GM19324 (cell line): ENCODE results near the gene PAQR9.

Experiments used
- ATAC-seq: cut with Tn5 transposase; IDR thresholded peaks from one replicate; pipeline ENCODE4 v1.9.1; 2021; ENCODE audit warnings: mild to moderate bottlenecking, moderate library complexity; ENCODE audit not compliant: unreplicated experiment, low FRiP score

Gene PAQR9

DNA sequence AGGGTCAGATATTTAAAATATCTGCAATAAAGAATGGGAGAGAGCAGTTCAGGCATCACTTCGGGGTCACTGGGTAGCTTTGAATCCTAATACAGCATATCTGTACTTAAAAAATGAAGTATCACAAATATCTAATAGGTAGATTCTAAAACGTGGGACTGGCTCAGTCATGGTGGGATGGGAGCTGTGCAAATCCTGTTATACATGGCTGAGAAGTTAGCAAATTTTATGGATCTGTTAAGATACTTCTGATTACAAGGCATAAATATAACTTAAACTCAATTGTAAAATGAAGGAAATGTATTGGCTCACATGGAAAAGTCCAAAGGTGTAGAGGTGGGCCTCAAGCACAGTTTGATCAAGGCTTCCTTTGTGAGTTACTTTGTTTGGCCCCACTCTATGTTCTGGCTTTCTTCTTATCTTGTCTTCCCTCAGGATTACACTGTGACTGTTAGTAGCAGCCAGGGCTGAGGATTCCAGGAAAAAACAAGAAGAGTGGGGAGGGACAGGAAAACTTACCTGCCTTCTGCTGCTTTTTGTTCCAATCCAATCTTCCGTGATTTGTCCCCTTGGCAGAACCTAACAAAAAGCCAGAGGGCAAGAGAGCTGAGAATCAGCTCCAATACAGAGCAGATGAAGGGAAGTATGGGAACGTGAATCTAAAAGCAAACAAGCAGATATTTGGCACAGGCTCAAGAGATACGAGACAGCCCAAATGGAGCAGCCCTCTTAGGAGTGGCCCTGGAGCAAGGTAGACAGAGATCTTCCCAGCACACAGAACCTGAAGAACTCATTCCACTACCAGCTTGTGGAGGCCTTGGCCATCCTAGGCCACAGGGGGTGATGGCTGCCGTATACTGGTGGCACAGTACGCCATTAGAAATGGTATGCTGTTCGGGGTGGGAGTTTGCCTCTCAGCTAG is 10.9 kb downstream of the PAQR9 start:
- ATAC-seq: no peak

- ATAC-seq: no peak
Observed at GRCh38 chr3:142951794-142952193, 11.7 kb downstream of the PAQR9 start.

- no peak for ATAC-seq
Observed at GRCh38 chr3:142950972-142951371, 12.5 kb downstream of the PAQR9 start.

DNA sequence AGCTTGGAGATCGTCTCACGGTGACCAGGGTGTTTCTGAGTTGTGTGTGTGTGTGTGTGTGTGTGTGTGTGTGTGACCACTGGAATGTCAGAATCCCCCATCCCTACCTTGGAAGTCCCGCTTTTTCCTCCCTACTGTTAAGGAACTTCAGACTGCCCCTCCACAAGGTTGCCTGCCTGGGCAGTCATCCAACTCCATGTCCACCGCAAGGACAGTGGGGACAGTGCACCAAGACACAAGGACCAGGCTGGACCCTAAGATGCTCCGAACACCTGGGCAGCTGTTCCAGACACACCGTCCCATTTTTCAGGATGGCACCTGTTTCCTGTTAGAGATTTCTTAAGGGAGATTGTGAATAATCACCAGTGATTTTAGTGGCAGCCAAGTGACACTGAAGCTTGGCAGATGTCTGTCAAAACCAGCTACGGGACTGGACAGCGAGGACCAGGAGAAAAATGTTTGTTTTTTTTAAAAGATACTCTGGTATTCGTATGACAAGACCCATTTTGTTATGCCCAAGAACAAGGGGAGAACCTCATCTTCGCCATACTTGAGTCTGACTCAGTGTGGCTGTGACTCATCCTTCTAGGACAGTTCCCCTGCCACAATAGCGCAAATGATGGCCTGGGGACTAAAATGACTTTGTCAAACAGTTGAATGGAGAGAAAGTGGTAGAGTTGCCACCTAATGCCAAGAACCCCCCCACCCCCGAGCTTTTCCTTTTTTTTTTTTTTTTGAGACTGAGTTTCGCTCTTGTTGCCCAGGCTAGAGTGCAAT is 15.5 kb downstream of the PAQR9 start:
- ATAC-seq: no peak

DNA sequence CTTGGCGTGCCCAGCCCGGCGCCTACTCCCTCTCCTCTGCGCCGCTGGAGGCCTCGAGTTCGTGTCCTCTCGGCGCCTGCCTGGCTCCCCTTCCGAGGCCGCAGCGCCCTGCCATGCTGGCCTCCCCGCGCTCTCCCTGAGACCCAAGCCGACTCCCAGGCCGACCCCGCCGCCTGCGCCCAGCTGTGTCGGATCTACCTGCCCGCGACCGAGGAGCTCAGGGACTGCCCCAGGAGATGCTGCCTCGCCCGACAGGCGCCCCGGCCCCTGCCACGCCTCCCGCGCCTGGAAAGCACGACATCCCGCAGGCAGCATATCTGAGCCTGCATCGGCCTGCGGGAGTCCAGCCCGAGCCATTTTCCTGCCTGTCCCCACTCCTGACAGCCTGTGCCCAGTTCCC is 16.1 kb downstream of the PAQR9 start:
- no peak for ATAC-seq

DNA sequence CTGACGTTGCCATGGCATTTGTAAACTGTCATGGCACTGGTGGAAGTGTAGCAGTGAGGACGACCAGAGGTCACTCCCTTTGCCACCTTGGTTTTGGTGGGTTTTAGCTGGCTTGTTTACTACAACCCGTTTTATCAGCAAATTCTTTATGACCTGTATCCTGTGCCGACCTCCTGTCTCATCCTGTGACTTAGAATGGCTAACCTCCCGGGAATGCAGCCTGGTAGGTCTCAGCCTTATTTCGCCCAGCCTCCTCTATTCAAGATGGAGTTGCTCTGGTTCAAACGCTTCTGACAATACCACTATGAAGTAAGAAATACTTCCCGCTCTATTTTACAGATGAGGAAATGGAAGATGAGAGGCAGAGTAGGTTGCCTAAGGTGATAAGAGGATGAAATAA is 16.6 kb downstream of the PAQR9 start:
- ATAC-seq: no peak

- ATAC-seq: peak; percentile 24
Observed at GRCh38 chr3:142945023-142945422, 18.5 kb downstream of the PAQR9 start.

DNA sequence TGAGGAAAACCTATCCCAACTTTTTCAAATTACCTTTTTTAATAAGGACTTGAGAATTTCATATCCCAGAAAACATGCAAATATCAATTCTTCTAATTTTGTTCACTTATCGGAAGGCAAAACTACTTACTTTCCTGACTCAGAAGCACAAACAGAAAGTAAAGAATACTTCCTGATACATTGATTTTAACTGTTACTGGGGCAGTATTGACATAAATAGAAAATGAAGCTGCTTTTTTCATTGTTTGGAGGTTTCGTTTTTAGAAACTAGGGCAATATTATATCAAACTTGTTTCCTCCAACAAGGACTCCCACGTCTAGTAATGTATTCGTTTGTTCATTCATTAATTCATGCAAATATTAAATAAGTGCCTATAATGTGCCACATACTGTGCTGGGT is 19.1 kb downstream of the PAQR9 start:
- peak; percentile 62 for ATAC-seq

DNA sequence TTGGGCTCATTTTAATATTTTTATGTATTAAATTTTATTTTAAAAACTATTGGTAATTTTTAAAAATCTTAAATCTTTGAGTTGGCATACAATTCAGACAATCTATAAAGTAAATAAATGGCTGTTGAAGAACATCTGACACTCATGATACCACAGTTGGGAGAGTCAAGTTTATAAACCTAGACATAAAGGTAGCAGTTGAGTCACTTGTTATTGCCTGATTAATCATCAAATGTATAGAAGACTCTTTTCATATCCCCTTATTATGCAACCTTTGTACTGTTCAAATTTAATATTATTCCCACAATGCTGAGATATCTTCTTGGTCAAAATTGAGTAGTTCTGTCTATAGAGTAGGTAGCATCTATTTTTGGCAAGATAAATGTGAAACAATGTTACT is 19.6 kb downstream of the PAQR9 start:
- ATAC-seq: no peak

DNA sequence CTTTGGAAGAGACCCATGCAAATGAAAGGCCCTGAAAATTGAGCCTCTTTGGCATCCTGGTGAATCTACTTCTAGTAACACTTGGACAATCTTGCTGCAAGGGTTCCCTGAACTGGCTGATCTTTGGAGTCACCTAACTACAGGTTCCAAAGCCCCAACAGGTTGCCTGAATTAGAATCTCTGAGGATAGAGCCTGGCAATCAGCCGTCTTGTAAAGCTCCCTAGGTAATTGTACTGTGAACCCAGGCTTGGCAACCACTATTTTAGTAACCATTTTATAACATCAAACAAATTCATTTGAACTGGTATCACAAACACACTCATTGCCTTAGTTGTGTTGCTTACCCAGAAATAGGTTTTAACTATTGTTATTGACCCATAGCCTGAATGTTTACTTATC is 20.1 kb downstream of the PAQR9 start:
- no peak for ATAC-seq

GRCh38 chr3:142941373-142942123 is 21.9 kb downstream of the PAQR9 start:
- ATAC-seq: no peak

GRCh38 chr3:142940472-142940871 is 23.0 kb downstream of the PAQR9 start:
- ATAC-seq: no peak

GRCh38 chr3:142940000-142940399 is 23.5 kb downstream of the PAQR9 start:
- no peak for ATAC-seq

- ATAC-seq: no peak
Observed at GRCh38 chr3:142935963-142936362, 27.5 kb downstream of the PAQR9 start.

- no peak for ATAC-seq
Observed at GRCh38 chr3:142934887-142935269, 28.6 kb downstream of the PAQR9 start.

DNA sequence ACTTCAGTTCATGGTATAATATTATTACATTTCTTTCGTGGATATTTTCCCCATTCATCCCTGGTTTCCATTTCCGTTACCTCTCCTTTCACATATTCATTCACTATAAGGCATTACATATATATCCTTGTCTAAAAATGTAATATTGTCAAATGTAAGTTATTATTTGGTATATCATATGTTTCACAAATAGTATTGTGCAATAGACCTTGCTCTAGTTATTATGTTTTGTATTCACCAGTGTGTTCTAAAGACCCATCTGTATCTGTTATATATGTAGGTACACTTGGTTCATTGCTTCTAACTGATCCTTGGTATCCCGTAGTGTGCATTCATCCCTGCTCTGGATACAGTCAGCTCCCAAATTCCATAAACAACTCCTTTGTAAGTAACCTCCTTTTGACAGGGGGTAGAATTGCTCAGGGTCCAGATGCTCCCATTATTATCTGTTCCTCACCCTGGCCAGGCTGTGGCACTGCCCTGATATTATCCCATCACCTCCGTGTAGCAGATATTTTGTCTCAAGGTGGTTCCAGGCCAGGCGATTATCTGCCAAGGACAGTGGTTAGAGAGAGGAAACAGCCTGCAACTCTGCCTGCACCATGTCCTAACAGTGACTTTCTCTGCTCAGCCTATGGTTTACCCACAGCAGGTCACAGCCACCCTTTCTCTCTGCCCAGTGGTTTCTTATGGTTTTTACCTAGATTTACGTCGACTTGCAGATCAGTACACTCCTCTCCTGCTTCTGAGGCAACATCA is 29.2 kb downstream of the PAQR9 start:
- no peak for ATAC-seq

DNA sequence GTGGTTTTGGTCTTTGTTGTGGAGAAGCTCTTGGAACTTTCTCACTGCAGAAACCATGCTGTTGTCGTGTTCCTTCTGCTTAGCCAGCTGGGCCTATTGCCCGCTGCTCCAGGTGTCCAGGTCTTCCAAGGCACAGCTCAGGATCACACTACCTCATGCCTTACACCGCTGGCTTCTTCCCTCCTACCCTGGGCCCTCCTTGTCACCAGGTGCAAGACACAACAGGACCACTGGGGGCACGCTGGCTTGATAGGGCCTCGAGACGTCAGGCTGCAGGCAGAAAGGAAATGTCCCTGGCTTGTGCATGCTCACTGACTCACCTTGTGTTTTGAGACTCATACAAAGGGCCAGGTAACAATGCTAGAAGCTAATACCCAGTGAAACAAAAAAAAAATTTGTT is 32.3 kb downstream of the PAQR9 start:
- peak; percentile 70 for ATAC-seq

- ATAC-seq: no peak
Observed at GRCh38 chr3:142930463-142930862, 33.0 kb downstream of the PAQR9 start.

DNA sequence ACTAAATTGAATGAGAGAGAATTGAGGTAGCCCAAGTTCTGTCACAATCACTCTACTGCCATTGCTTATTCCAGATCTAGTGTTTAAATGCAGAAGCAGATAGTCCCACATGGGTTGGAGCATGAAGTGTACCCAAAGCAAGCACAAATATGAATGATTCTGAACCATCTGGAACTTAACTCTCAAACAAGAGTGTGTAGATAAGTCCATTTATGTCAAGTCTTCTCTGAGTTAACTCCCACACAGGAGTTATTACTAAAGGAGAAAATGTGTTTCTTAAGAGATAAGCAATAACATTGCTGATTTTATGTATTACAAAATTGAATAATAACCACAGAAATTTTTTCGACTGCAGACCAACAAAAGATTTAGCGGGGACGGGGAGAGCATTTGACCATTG is 33.6 kb downstream of the PAQR9 start:
- no peak for ATAC-seq

DNA sequence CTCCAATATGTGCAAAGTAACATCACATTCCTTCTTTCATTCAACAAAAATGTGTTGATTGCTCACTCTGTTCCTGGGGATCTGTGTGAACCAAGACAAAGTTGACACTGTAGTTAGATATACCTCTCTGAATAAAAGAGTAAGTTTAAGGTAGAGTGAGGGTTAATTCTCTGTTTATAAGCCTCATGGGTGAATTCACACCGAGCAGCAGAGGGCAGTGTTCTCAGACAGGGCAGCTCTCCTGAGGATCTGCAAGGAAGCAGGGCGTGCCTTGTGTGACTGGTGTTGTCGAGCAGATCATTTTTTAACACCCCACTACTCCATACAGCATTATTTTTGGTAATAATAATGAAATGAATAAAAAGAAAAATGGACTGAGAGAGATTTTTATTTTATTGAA is 34.4 kb downstream of the PAQR9 start:
- no peak for ATAC-seq
